Astrocyte of the spinal cord (primary cell): ENCODE measurements around the gene HECTD1.
"Not testable (repeated sequence)": the region's sequence is repeated elsewhere in the genome, so short reads cannot be mapped to it uniquely, and the experiment has no call there.

Experiments used
- DNase-seq: peaks from one replicate; pipeline ENCODE4 v3.0.0; 2011; ENCODE audit warnings: low read depth, low spot score
- H3K4me3 ChIP-seq: 2 replicates; pipeline ENCODE4 v1.5.1; 2011; ENCODE audit warnings: low read depth, mild to moderate bottlenecking, low read length, moderate library complexity
- CTCF ChIP-seq: IDR thresholded peaks from 2 replicates; pipeline ENCODE4 v1.5.1; 2012; ENCODE audit warnings: low read depth, mild to moderate bottlenecking, low read length, inconsistent platforms
- in situ Hi-C: cut with HindIII; loops from 2 replicates; pipeline ENCODE4 v1.10.0; 2017; ENCODE audit warnings: low sequenced_read_pairs

HECTD1 gene

GRCh38 chr14:31251028-31251958, 43.7 kb upstream of the HECTD1 start:
- TF ChIP-seq CTCF = no peak
- no peak for DNase-seq
- in situ Hi-C loops = no loop called here
- H3K4me3 ChIP-seq = no peak overlapping the region

GRCh38 chr14:31244626-31245025, 37.0 kb upstream of the HECTD1 start:
- no peak for DNase-seq
- TF ChIP-seq CTCF = no peak
- no peak overlapping the region for H3K4me3 ChIP-seq
- in situ Hi-C loops = no loop called here

GRCh38 chr14:31243860-31244259, 36.3 kb upstream of the HECTD1 start:
- DNase-seq = no peak
- in situ Hi-C loops = no loop called here
- no peak overlapping the region for H3K4me3 ChIP-seq
- no peak for TF ChIP-seq CTCF

GRCh38 chr14:31242161-31242940, 34.8 kb upstream of the HECTD1 start:
- peak; percentile 43 for DNase-seq
- H3K4me3 ChIP-seq, in situ Hi-C loops: not testable (repeated sequence)

- peak; percentile 8 for DNase-seq
These were observed 34.0 kb upstream of the HECTD1 start for GRCh38 chr14:31241450-31242114.

GRCh38 chr14:31239741-31240140, 32.1 kb upstream of the HECTD1 start:
- no peak for DNase-seq
- TF ChIP-seq CTCF = no peak
- in situ Hi-C loops = no loop called here
- H3K4me3 ChIP-seq = no peak overlapping the region

More at GRCh38 chr14:31241450-31242114, 34.0 kb upstream of the HECTD1 start:
- no peak for TF ChIP-seq CTCF
- H3K4me3 ChIP-seq = no peak overlapping the region
- in situ Hi-C loops = no loop called here

GRCh38 chr14:31235462-31235861, 27.9 kb upstream of the HECTD1 start:
- in situ Hi-C loops = no loop called here
- DNase-seq = no peak
- no peak for TF ChIP-seq CTCF
- H3K4me3 ChIP-seq = no peak overlapping the region
